Jurkat, Clone E6-1 (cell line): ENCODE data around the gene GRK5. TPM values are rescaled to one million over a fixed set of nuclear protein-coding genes. Genes with fewer than 3 reads are reported as not detected.
"Not testable (repeated sequence)": the region's sequence is repeated elsewhere in the genome, so short reads cannot be mapped to it uniquely, and the experiment has no call there.

Experiments used
- DNase-seq: peaks from one replicate; pipeline ENCODE4 v3.0.0-alpha.2; 2011; ENCODE audit warnings: low read depth, low spot score
- H3K4me3 ChIP-seq: 2 replicates; pipeline ENCODE4 v1.5.1; 2011; ENCODE audit warnings: mild to moderate bottlenecking, low read length, control low read depth, moderate library complexity
- polyA plus RNA-seq: library from polyadenylated mRNA; unstranded; fragments of >200 nt; gene quantifications from one replicate; pipeline ENCODE4 v1.2.1, GENCODE V29; 2012; ENCODE audit warnings: missing spikeins; ENCODE audit not compliant: insufficient read length, insufficient read depth

Gene GRK5
- 15.1 TPM for polyA plus RNA-seq

DNA sequence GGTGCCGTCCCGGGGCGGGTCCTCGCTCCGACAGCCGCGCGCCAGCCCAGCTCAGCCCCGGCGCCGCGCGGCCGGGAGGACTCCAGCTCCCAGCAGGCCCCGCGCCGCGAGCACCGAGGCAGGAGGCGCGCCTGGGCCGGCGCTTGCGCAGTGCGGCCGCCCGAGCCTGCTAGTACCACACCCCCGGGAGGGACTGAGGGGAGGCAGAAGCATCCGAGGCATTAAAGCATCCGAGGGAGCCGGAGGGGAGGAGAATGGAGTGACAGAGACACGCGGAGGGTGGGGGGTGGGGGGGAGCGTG lies at the start of gene GRK5:
GRK5 (plus strand) TSS at position 206 of the 301 bp plus-strand sequence. CDS start 347 bp downstream, outside the sequence.
- H3K4me3 ChIP-seq, result peak within 1 kb of the TSS; percentile 78
- DNase-seq, result peak; percentile 98

DNA sequence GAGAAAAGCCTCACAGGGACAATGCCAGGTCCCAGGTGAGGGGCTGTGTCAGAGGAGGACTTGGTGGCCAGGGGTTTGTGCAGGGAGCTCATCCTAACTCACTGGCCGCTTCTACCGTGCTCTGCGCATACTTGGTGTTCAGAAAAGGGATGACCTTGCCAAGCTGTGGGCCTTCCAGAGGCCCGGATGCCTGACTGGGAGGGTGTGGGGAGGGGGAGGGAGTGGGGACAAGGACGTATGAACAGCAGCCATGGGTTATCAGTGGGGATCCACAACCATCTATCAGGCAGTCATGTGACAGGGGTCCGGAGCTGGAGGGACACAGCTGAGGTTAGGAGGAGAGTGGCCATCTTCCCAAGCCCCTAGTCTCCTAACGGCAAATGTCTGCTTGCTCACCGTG lies 48.0 kb upstream of the GRK5 start:
- H3K4me3 ChIP-seq, result no peak overlapping the region
- no peak for DNase-seq

DNA sequence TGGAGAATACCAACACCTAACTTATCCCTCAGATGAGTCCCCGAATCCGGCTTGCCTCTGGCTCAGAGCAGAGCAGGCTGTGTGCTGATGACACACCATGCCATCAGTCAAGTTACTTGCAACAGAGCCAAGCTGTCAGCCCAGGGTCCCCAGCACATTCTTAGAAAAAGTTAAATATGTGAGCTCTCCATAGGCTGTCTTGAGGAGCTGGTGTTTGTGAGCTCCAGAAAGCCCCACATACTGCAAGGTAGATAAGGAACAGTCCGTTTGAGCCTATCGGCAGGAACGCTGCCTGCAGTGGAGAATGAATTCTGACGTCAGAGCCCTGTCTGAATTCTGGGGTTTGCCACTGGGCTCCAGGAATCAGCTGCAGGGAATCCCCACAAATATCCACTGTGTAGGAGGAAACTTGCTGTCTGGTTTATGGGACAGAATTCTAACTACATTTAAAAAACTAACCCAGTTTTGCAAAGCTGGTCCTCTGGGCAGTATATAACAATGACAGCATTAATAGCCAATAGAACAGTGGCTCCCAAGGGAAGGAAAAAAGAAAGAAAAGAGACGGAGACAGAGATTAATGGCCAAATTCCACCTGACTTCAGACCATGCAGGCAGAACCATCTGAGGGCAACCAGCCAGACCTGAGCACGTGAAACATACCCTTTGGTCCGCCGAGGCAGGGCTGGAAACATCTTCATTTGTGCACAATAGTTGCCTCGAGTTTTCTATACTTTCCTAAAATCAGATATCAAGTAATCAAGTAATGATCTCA lies 45.5 kb upstream of the GRK5 start:
- no peak overlapping the region for H3K4me3 ChIP-seq
- DNase-seq, result no peak

DNA sequence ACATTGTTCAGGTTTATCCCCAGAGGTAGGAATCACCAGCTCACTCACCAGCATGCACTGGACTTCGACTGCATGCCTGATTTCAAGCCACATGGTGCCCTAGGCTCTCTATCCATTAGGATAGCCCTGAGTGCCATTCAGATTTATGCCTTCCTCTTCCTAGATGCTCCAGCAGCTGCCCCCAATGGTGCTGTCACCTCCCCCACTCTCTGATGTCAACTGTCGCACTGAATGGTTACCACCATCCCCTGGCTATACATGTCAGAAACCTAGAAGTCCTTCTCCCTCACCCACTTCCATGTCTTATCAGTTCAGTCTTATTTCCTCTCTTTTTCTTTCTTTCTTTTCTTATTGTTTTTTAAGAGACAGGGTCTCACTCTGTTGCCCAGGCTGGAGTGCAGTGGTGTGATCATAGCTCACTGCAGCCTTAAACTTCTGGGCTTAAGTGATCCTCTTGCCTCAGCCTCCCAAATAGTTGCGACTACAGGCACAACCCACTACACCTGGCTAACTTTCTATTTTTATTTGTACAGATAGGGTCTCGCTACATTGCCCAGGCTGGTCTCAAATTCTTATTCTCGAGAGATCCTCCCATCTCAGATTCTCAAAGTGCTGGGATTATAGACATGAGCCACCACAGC lies 44.8 kb upstream of the GRK5 start:
- H3K4me3 ChIP-seq, result no peak overlapping the region
- DNase-seq, result no peak

DNA sequence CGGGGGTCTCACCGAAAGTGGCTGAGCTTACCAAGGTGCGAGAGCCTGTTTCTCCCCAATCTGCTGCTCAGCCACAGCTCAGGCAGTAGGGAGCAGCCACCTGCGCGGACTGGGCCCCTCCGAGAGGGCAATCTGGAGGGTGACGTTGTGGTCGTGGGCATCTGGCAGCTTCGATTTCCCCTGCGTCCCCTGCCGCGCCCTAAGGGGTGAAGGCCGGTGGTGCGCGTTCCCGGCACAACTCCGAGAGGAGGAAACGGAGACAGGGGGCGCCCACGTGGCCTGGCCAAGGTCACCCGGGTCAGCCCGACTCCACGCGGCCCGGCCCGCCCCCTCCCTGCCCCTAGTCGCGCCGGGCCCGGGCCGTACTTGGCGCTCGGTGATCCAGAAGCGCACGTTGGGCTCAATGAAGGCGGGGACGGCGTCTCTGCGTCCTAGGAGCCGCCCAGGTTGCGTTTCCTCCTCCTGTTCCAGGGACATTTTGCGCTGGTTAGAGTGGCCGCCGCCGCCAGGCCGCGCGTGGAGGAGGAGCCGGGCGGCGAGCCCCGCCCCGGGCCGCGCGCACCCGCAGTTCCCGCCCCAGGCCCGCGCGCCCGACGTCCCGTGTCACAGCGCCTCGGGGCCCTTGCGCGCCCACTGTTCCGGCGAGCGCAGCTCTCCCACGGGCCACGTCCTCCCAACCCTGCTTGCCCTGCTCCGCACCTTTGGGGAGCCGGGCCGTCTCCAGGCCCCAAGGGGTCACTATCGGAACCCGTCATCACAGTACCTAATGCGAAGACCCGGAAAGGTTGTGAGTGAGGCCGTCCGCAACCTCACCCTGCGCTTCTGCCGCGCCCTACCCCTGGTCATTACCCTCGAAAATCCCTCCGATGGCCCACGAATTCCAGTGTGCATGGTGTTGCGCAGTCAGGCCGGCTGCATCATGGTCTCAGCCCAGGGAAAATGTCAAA lies 41.9 kb upstream of the GRK5 start, which contains the start of gene SFXN4:
SFXN4 (minus strand) TSS at position 544 of the 947 bp plus-strand sequence; CDS start at position 477, 67 bp downstream.
- peak; percentile 53 for DNase-seq

DNA sequence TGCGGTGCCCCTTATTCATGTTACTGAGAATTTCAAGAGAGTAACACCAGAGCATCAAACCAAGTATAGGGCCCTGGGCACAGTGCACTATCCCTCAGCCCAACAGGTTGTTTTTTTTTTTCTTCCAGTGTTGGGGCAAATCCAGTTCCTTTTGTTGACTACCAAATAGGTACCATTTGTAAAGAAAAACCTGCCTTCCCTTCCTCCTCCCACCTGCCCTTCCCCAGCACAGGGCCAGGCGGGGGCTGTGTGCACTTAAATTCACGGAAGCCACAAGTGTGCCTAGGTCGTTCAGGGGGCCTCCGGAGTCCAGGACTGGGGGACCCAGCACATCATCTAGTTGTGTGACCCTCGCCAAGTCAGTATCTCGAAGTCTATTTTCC lies 41.3 kb upstream of the GRK5 start:
- no peak for DNase-seq
- H3K4me3 ChIP-seq, result peak overlapping the region; percentile 87

More for the DNA sequence above, 41.9 kb upstream of the GRK5 start, which contains the start of gene SFXN4:
- peak within 1 kb of the TSS; percentile 87 for H3K4me3 ChIP-seq

DNA sequence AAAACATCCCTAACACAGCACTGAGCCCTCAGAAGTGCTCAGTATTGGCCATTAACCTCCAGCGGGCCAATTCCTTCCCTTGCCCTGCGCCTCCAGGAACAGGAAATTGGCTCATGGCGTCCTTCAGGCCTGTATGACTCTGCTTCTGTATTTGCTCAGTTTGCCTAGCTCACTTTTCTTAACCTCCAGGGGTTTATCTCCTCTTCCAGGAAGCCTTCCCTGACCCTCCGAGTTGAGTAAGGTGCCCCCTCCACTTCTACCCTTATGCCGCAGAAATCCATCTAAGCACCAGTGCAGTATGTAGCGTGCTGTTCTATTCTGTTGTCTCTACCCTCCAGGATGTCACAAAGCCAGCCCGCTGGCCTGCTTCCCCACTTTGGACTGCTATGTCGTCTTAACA lies 40.8 kb upstream of the GRK5 start:
- H3K4me3 ChIP-seq, result no peak overlapping the region
- DNase-seq, result no peak

DNA sequence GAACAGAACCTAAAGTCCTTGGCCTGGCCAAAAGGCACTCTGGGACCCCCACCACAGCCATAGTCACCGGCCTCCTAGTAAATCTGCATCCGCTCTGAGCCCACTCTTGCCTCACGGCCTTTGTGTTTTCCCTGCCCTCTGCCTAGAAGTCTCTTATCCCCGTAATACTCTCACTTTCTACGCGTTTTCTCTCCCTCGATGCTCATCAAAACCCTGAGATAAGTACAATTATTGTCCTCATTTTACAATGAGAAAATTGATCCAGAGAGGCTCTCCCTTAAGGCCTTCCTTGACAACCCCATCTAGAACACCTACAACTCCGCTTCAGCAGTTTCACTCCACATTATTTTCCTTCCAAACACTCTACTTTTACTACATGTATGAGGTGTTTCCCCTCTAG lies 40.3 kb upstream of the GRK5 start:
- DNase-seq, result no peak
- no peak overlapping the region for H3K4me3 ChIP-seq

DNA sequence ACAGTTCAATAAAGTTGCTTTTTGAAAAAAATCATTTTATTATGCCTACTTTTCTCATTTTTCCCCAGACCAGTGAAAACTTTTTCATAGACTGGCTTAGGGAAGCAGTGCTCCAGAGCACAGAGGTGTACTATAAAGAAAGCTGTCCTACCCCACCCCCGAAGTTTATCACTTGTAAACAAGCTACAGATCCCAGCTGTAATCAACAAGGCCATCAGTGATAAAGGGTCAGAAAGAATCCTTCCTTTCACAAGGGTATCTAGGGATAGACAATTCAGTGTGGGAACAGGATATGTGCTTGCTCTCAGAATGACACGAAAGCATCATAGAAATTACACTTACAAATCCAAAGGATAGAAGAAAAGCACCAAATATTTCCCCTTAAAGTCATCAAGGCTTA lies 33.3 kb upstream of the GRK5 start:
- no peak for DNase-seq
- H3K4me3 ChIP-seq, result no peak overlapping the region

DNA sequence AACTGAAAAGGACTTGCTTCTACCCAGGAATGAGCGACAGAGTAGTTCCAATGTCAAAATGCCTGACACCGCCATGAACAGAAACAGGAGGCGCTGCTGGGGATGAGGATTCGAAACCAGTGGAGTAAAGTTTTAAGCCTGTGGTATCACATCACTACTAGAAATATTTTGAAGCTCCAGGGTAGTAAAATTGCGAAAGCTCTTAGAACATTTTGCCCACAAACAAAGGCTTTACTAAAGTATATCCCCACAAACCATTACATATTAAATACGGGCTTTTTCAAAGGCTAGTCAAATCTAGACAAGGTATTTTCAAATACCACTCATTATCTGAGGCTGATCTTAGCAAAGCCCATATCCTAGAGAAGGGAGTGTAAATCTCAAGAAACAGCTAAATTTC lies 31.2 kb upstream of the GRK5 start:
- no peak overlapping the region for H3K4me3 ChIP-seq
- DNase-seq, result no peak

DNA sequence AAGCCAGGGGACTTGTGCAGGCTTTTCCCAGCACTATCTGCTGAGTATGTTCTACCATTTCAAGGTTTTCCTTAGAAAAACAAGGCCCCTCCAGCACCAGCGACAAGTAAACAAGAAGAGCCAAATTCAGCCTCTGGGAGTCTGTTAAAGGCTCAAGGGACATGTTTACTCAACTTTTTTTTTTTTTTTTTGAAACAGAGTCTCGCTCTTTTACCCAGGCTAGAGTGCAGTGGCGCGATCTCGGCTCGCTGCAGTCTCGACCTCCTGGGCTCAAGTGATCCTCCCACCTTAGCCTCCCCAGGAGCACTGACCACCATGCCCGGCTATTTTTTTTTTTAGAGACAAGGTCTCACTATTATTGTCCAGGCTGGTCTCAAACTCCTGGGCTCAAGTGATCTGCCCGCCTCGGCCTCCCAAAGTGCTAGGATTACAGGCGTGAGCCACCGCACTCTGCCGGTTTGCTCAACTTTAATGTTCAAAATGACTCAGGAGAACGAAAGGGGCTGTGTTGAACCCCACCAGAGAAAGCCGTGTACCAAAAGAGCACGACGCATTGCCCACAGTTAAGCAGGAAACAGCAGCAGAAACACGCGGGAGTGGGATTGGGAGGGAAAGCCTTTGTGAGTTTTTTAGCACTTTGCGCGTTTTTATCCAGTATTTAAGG lies 29.5 kb upstream of the GRK5 start:
- H3K4me3 ChIP-seq, result peak overlapping the region; percentile 78
- DNase-seq, result no peak

DNA sequence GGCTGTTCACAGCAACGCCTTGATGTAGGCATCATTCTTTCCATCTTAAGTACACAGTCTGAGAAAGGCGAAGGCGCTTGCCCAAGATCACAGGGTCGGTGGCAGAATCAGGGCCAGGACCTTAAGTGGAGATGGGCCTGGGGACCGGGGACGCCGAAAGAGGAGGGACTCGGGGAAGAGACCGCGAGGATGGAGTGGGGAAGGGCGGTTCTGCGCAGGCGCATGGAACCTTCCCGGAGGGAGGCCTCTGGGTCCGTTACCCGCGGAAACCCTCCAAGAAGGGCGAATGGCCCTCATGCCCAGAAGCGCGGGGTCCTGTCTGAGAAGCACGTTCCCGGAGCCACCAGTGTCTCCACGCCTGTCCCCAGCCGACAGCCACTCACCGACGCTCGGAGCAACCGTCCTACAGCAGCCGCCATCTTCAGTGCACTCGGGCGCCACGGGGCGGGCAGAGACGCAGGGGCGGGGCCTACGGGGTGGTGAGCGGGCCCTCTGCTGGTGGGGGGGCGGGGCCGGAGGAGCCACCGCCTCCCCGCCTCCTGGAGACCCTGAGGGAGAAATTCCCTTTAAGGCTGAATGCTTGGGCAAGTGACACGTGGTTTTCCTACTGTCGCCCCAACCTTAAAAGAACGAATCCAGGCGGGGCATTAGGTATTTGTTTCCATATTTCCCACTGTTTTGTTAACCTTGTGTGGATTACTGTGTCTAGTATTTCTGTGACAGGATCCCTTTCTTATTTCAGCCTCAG lies 28.8 kb upstream of the GRK5 start, which contains the start of gene PRDX3:
PRDX3 (minus strand) TSS at position 441 of the 748 bp plus-strand sequence; CDS start at position 419, 22 bp downstream.
- DNase-seq, result peak; percentile 82

DNA sequence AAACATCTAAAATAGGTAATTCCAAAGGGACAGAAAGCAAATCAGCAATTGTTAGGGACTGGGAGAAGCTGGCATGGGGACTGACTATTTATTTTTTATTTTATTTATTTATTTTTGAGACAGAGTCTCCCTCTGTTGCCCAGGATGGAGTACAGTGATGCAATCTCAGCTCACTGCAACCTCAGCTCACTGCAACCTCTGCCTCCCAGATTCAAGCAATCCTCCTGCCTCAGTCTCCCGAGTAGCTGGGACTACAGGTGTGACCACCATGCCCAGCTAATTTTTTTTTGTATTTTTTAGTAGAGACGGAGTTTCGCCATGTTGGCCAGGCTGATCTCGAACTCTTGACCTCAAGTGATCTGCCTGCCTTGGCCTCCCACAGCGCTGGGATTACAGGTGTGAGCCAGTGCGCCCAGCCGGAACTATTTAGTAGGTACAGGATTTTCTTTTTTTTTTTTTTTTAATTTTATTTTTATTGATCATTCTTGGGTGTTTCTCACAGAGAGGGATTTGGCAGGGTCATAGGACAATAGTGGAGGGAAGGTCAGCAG lies 26.4 kb upstream of the GRK5 start:
- DNase-seq, H3K4me3 ChIP-seq: not testable (repeated sequence)

More for the DNA sequence above, 28.8 kb upstream of the GRK5 start, which contains the start of gene PRDX3:
- peak within 1 kb of the TSS; percentile 78 for H3K4me3 ChIP-seq

DNA sequence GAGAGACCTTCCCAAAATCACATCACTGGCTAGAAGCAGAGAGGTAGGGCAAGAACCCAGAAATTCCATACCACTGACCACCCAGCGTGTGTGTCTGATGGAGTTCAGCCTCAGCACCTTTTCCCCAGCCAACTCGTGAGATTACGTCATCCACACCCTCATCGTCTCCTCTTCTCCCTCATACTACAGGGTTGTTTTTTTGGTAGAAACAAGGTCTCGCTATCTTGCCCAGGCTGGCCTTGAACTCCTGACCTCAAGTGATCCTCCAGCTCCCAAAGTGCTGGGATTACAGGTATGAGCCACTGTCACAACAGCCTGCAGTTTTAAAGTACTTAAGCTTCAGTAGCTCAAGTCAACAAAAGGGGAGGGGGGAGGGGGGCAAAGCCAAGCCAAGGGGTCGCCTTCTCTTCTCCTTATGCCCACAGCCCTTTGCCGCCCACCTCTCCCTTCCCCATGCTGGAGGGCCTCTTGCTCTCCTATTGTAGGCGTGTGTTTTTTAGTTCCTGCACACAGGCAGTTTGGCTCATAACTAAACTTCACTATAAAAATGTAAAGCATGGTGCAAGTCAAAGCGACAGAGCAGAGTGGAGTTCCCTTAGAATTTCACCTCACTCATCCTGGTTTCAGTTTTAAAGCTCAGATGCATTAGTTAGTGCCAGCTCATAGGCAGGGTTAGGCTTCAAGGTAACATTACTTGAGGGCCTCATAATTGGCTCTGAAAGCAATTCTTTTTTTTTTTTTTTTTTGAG lies 23.5 kb upstream of the GRK5 start:
- H3K4me3 ChIP-seq, result no peak overlapping the region
- DNase-seq, result no peak

DNA sequence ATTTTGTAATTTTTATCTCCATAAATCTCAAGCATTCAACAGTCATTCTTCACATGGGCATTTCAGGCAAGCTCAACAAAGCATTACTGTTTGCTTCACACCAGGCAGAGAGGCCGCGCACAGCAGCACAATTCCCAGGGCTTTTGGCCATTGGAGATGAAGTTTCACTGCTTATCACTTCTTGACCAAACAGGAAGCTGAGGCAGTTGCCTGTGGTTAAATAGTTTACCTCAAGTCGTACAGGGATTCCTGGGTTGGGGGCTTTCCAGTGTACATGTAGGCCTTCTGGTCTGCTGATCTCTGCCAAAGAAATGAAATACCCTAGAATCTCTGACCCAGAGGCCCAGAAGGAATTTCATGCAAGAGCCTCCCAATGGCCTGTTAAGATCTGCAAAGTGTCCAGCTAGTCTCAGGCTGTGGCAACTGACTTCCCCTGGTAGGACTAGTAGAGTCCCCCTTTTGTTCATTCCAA lies 17.5 kb upstream of the GRK5 start:
- H3K4me3 ChIP-seq, result no peak overlapping the region
- DNase-seq, result no peak

DNA sequence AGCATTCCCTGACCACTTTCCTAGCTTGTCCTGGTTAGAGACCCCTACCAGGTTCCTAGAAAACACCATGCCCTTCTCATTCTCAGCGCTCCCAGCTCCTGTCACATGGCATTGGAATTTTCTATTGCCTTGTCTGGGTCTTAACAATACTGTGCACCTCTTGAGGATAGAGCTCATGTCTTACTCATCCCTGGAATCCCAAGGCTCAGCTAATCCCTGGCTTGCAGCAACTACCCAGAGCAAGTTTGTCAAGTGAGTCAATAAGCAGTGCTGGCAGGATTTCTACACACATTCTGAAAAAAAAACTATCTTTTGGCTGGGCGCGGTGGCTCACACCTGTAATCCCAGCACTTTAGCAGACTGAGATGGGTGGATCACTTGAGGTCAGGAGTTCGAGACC lies 17.0 kb upstream of the GRK5 start:
- DNase-seq, result no peak
- H3K4me3 ChIP-seq, result no peak overlapping the region
